Transverse colon (tissue), 4 donors: ENCODE data around the gene CHCHD3.

Experiments
- CTCF ChIP-seq, 5 experiments: fragments of 200-600 bp in 3 of 5; fragments of 450-650 bp in 2 of 5; sonication (generic) in 3 of 5; IDR thresholded peaks; 1 replicate in 2 of 5; 2 replicates in 3 of 5; pipeline ENCODE4 v1.5.1; 2016 to 2017; ENCODE audit warnings: antibody characterized with exemption in 5 of 5, inconsistent platforms in 3 of 5, mild to moderate bottlenecking in 2 of 5, moderate library complexity in 1 of 5
- POLR2A ChIP-seq: fragments of 450-650 bp; IDR thresholded peaks from one replicate; pipeline ENCODE4 v1.6.1; 2016; ENCODE audit warnings: antibody characterized with exemption, mild to moderate bottlenecking, moderate library complexity
- POLR2AphosphoS5 ChIP-seq, 3 donors: sonication (generic); formaldehyde crosslinking; IDR thresholded peaks; one replicate each; pipeline ENCODE4 v1.6.1; 2016; ENCODE audit warnings: antibody characterized with exemption in 3 of 3

- TF ChIP-seq CTCF (IDR thresholded peaks at IDR 0.05): no peak
- no peak for TF ChIP-seq POLR2AphosphoS5 (IDR thresholded peaks at IDR 0.05)
- no peak for TF ChIP-seq POLR2A
Measured at GRCh38 chr7:133040674-133041073, 41.2 kb downstream of the CHCHD3 start.
